Natural killer cell (primary cell): Measurements from ENCODE around the gene MVP. TPM values are rescaled to one million over a fixed set of nuclear protein-coding genes. Genes with fewer than 3 reads are reported as not detected.

Source experiments
- ATAC-seq, 3 donors: fragments of 150-1000 bp in 2 of 3; fragments of 200-7000 bp in 1 of 3; cut with Tn5 transposase; 1 replicate in 1 of 3; 2 replicates in 2 of 3; pipeline ENCODE4 v1.10.0; 2021; ENCODE audit warnings: mild to moderate bottlenecking in 2 of 3, moderate library complexity in 2 of 3
- DNase-seq, 2 donors: peaks; one replicate each; pipeline versions ENCODE4 v3.0.0 to v3.0.0-alpha.2; 2013 to 2021; ENCODE audit warnings: mixed read lengths in 1 of 2
- H3K27ac ChIP-seq: one replicate; pipeline ENCODE4 v1.5.1; 2013; ENCODE audit warnings: mild to moderate bottlenecking, low read length
- H3K27me3 ChIP-seq: one replicate; pipeline ENCODE4 v1.6.1; 2013; ENCODE audit warnings: low read length; ENCODE audit not compliant: control insufficient read depth, insufficient read depth
- H3K36me3 ChIP-seq: one replicate; pipeline ENCODE4 v1.6.1; 2013; ENCODE audit warnings: low read length; ENCODE audit not compliant: control insufficient read depth, insufficient read depth
- H3K4me1 ChIP-seq: one replicate; pipeline ENCODE4 v1.6.1; 2013; ENCODE audit warnings: low read length; ENCODE audit not compliant: control insufficient read depth, insufficient read depth
- H3K4me3 ChIP-seq: one replicate; pipeline ENCODE4 v1.5.1; 2013; ENCODE audit warnings: low read length
- H3K9me3 ChIP-seq: one replicate; pipeline ENCODE4 v1.6.1; 2013; ENCODE audit warnings: low read length; ENCODE audit not compliant: control insufficient read depth, insufficient read depth
- H3K27ac Mint-ChIP-seq, 2 donors: one replicate each; pipeline ENCODE4 v1.8.0; 2022; ENCODE audit warnings: mild to moderate bottlenecking in 2 of 2, mixed read lengths in 2 of 2, moderate library complexity in 1 of 2
- H3K27me3 Mint-ChIP-seq, 2 donors: one replicate each; pipeline ENCODE4 v1.8.0; 2022; ENCODE audit warnings: low read depth in 2 of 2, mixed read lengths in 2 of 2
- H3K36me3 Mint-ChIP-seq: one replicate; pipeline ENCODE4 v1.8.0; 2022; ENCODE audit warnings: mixed read lengths
- H3K4me1 Mint-ChIP-seq, 2 donors: one replicate each; pipeline ENCODE4 v1.8.0; 2022; ENCODE audit warnings: mixed read lengths in 2 of 2
- H3K4me3 Mint-ChIP-seq: one replicate; pipeline ENCODE4 v1.8.0; 2022; ENCODE audit warnings: mild to moderate bottlenecking, moderate library complexity, mixed read lengths
- H3K9me3 Mint-ChIP-seq, 2 donors: one replicate each; pipeline ENCODE4 v1.8.0; 2022; ENCODE audit warnings: mixed read lengths in 2 of 2
- WGBS: methylation state at CpG from one replicate; pipeline ENCODE4 v1.1.7; 2013; ENCODE audit warnings: missing lambda C conversion rate; ENCODE audit not compliant: insufficient coverage; 5-methylcytosine and 5-hydroxymethylcytosine counted together
- intact Hi-C: fragments of 100-400 bp; cut with micrococcal nuclease; formaldehyde crosslinking; loops from one replicate; pipeline ENCODE4 v1.14.2; 2022
- total RNA-seq, 4 donors: library from RNA; stranded (reverse); fragments of 120-200 nt in 1 of 4; gene quantifications; one replicate each; pipeline versions ENCODE4 v1.2.3 to v1.2.4, GENCODE V29; 2013 to 2022
- TF ChIP-seq, protein P1 (sequence below): fragments of 200-600 bp; IDR thresholded peaks from one replicate; pipeline ENCODE4 v1.8.0; 2022; ENCODE audit warnings: antibody characterized with exemption

Gene MVP
- total RNA-seq, 3 donors from 2014 or later (not counting 1 experiment from before 2014, with no cell fraction given): 154 to 168 (median 163) TPM

DNA sequence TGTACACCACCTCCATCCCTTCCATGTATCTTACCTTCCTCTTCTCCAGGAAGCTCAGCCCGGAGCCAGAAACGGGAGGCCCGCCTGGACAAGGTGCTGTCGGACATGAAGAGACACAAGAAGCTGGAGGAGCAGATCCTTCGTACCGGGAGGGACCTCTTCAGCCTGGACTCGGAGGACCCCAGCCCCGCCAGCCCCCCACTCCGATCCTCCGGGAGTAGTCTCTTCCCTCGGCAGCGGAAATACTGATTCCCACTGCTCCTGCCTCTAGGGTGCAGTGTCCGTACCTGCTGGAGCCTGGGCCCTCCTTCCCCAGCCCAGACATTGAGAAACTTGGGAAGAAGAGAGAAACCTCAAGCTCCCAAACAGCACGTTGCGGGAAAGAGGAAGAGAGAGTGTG lies 756 bp upstream of the MVP start:
- no peaks in the 10 kb centered on the region for H3K27me3 ChIP-seq
- DNase-seq (no peak), ATAC-seq (no peak)
- H3K4me1 ChIP-seq: peaks cover 74% of the 10 kb centered on the region
- no peak overlapping the region for H3K4me3 ChIP-seq
- H3K36me3 ChIP-seq: peaks cover 11% of the 10 kb centered on the region
- Mint-ChIP-seq H3K9me3 (no peaks in the 10 kb centered on the region), H3K4me3 (peak overlapping the region; percentile 94), H3K27me3 (peaks cover 0 to 2% of the 10 kb centered on the region in 2 donors), H3K36me3 (peaks cover 5% of the 10 kb centered on the region), H3K27ac (peak overlapping the region; percentile 93 to 96), H3K4me1 (peaks cover 63 to 74% of the 10 kb centered on the region in 2 donors)
- TF ChIP-seq, protein P1, sequence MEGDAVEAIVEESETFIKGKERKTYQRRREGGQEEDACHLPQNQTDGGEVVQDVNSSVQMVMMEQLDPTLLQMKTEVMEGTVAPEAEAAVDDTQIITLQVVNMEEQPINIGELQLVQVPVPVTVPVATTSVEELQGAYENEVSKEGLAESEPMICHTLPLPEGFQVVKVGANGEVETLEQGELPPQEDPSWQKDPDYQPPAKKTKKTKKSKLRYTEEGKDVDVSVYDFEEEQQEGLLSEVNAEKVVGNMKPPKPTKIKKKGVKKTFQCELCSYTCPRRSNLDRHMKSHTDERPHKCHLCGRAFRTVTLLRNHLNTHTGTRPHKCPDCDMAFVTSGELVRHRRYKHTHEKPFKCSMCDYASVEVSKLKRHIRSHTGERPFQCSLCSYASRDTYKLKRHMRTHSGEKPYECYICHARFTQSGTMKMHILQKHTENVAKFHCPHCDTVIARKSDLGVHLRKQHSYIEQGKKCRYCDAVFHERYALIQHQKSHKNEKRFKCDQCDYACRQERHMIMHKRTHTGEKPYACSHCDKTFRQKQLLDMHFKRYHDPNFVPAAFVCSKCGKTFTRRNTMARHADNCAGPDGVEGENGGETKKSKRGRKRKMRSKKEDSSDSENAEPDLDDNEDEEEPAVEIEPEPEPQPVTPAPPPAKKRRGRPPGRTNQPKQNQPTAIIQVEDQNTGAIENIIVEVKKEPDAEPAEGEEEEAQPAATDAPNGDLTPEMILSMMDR: no peak
- H3K9me3 ChIP-seq: no peaks in the 10 kb centered on the region
- no peak overlapping the region for H3K27ac ChIP-seq
- WGBS: 91% methylated on average over 15 of the region's 15 CpGs
- intact Hi-C loops: loop anchor here (5.0 kb wide), 1 partner anchor 43 kb away; the partner anchor contains the start of gene CDIPT

DNA sequence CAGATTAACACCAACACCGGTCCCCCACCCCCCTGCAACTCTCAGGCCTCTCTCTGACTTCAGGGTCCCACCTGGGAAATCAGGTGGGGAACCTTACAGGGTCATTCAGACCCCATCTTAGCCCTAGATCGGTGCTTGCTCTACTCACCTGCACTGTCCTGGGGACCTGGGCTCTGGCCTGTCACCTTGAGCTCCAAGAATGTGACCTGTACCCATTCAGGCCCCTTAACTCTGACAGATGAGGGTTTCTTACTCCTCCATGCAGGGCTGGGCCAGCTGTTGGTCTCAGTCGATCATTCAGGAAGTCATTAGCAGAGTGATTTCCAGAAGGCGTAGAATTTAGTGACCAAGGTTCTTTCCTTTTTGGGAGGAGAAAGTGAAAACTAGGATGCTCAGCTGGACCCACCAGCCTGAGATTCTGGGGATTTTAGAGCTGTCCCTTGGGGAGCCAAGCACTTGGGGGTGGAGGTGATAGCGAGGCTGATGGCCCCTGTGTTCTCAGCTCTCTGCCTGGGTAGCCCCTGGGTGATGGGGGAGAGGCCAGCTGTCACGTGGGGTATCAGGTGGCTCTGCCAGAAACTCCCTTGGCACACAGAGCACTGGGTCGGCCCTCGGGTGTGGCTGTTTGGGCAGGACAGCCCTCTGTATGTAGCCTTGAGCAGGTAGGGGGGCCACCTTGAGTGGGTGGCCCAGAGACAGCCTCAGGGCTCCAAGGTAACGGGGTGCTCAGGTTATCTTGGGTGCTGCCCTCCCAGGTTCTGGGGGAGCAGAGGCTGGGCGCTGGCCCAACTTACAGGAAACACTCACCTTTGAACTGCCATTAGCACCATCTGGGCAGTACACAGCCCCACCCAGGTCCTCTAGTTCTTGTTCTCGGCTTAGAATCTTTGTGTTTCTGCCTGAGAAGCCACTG lies 724 bp downstream of the MVP start:
- no peaks in the 10 kb centered on the region for H3K9me3 Mint-ChIP-seq
- H3K4me3 Mint-ChIP-seq: peak overlapping the region; percentile 94
- peak overlapping the region; percentile 93 to 96 for H3K27ac Mint-ChIP-seq
- Histone ChIP-seq H3K4me1 (peaks cover 78% of the 10 kb centered on the region), H3K9me3 (no peaks in the 10 kb centered on the region), H3K4me3 (peak overlapping the region; percentile 52), H3K36me3 (peaks cover 13% of the 10 kb centered on the region), H3K27ac (peak overlapping the region; percentile 93), H3K27me3 (no peaks in the 10 kb centered on the region)
- intact Hi-C loops: no loop called here
- peaks cover 5% of the 10 kb centered on the region for H3K36me3 Mint-ChIP-seq
- no peaks in the 10 kb centered on the region for H3K27me3 Mint-ChIP-seq
- DNase-seq (peak; percentile 49 to 74), ATAC-seq (peak; percentile 63 to 75 (median 72))
- H3K4me1 Mint-ChIP-seq: peaks cover 56 to 70% of the 10 kb centered on the region in 2 donors
- 15% methylated on average over 11 of the region's 11 CpGs for WGBS
- TF ChIP-seq, protein P1: no peak

DNA sequence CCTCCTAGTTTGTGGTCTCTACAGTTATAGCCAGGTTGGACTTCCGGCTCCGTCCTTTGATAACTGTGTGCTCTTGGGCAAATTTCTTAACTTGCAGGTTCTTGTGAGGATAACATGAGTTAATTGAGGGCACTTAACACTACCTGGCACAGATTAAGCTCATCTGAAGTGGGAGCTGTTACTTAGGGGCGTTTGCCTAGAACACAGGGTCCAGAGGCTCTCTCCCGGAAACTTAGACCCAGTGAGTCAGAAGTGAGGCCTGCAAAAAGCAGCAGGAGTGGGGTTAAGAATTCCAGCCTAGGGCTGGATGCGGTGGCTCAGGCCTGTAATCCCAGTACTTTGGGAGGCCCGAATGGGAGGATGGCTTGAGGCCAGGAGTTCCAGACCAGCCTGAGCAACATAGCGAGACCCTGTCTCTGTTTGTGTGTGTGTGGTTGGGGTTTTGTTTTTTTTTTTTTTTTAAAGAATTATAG lies 1.4 kb downstream of the MVP start:
- H3K4me1 Mint-ChIP-seq: peaks cover 49 to 64% of the 10 kb centered on the region in 2 donors
- peaks cover 13% of the 10 kb centered on the region for H3K36me3 ChIP-seq
- intact Hi-C loops: no loop called here
- WGBS: 68% methylated on average over 7 of the region's 7 CpGs
- peaks cover 5% of the 10 kb centered on the region for H3K36me3 Mint-ChIP-seq
- H3K27me3 Mint-ChIP-seq: no peaks in the 10 kb centered on the region
- peak overlapping the region; percentile 52 for H3K4me3 ChIP-seq
- no peaks in the 10 kb centered on the region for H3K9me3 ChIP-seq
- no peaks in the 10 kb centered on the region for H3K27me3 ChIP-seq
- peak overlapping the region; percentile 93 for H3K27ac ChIP-seq
- no peaks in the 10 kb centered on the region for H3K9me3 Mint-ChIP-seq
- peak overlapping the region; percentile 93 to 96 for H3K27ac Mint-ChIP-seq
- TF ChIP-seq, protein P1: no peak
- ATAC-seq (peak in 1 of 3 donors; percentile 2), DNase-seq (no peak)
- peak overlapping the region; percentile 94 for H3K4me3 Mint-ChIP-seq
- peaks cover 79% of the 10 kb centered on the region for H3K4me1 ChIP-seq
